ENCODE results near the gene TMEM114.

- TF ChIP-seq SP1 (IDR thresholded peaks at IDR 0.05) (no peak), ELF4 (IDR thresholded peaks at IDR 0.05) (no peak), FOXK2 (IDR thresholded peaks at IDR 0.05) (no peak), L3MBTL2 (conservative IDR thresholded peaks at IDR 0.05) (no peak), FOXM1 (IDR thresholded peaks at IDR 0.05; ENCODE audit: borderline replicate concordance) (no peak), BHLHE40 (IDR thresholded peaks at IDR 0.05; ENCODE audit: borderline replicate concordance) (no peak), ZNF384 (IDR thresholded peaks at IDR 0.05) (no peak), FOXA1 (IDR thresholded peaks at IDR 0.05) (no peak), SUZ12 (IDR thresholded peaks at IDR 0.05) (no peak), ARNT (IDR thresholded peaks at IDR 0.05) (no peak), TARDBP (IDR thresholded peaks at IDR 0.05) (no peak)
Measured at GRCh38 chr16:8569650-8570346, 20.5 kb downstream of the TMEM114 start.

Measured in HEK293T (cell line).